ENCODE results near the gene DNAH17. TPM values are rescaled to one million over a fixed set of nuclear protein-coding genes. Genes with fewer than 3 reads are reported as not detected.

DNAH17 gene
- total and polyA plus RNA-seq, 2 experiments from 2014 or later, result 0.64 TPM; not detected in 1

DNA sequence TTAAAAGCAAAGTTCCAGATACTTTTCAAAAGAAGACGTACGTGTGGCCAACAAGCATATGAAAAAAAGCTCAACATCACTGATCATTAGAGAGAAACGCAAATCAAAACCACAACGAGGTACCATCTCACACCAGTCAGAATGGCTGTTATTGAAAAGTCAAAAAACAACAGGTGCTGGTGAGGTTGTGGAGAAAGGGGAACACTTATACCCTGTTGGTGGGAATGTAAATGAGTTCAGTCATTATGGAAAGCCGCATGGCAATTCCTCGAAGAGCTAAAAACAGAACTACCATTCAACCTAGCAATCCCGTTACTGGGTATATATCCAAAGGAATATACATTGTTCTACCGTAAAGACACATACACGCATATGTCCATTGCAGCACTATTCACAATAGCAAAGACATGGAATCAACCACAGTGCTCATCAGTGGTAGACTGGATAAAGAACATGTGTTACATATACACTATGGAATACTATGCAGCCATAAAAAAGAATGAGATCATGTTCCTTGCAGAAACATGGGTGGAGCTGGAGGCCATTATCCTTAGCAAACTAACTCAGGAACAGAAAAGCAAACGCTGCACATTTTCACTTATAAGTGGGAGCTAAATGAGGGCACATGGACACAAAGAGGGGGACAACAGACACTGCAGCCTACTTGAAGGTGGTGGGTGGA lies 31.1 kb upstream of the DNAH17 start:
- 89% methylated on average over 10 of the region's 10 CpGs for WGBS, 2 experiments (ENCODE audit: low coverage in 1 of 2, low lambda C conversion rate in 2 of 2, missing lambda C conversion rate in 2 of 2)
- Histone ChIP-seq H3K27ac (no peak overlapping the region), H3K4me1 (ENCODE audit: insufficient read depth) (no peaks in the 10 kb centered on the region), H3K27me3 (replicated peaks; ENCODE audit: insufficient read depth) (no peaks in the 10 kb centered on the region), H3K9ac (no peak overlapping the region), H3K4me2 (ENCODE audit: unreplicated experiment) (no peak overlapping the region), H3K79me2 (ENCODE audit: insufficient read depth) (no peaks in the 10 kb centered on the region), H3K9me3 (ENCODE audit: low read depth) (no peaks in the 10 kb centered on the region), H3F3A (ENCODE audit: insufficient read depth) (no peaks in the 10 kb centered on the region), H4K20me1 (ENCODE audit: insufficient read depth) (no peaks in the 10 kb centered on the region), H3K4me3 (no peak overlapping the region), H3K36me3 (ENCODE audit: low read depth) (no peaks in the 10 kb centered on the region), H3K9me2 (ENCODE audit: insufficient read depth) (no peaks in the 10 kb centered on the region), H2AFZ (no peak overlapping the region)
- in situ Hi-C loops (cut with MboI), result no loop called here
- no peak for TF ChIP-seq EZH2phosphoT487 (IDR thresholded peaks at IDR 0.05; ENCODE audit: insufficient read depth, low read depth)
- no peak for TF ChIP-seq EZH2 (IDR thresholded peaks at IDR 0.05; ENCODE audit: insufficient read depth, poor library complexity, severe bottlenecking)
- DNase-seq, result no peak

DNA sequence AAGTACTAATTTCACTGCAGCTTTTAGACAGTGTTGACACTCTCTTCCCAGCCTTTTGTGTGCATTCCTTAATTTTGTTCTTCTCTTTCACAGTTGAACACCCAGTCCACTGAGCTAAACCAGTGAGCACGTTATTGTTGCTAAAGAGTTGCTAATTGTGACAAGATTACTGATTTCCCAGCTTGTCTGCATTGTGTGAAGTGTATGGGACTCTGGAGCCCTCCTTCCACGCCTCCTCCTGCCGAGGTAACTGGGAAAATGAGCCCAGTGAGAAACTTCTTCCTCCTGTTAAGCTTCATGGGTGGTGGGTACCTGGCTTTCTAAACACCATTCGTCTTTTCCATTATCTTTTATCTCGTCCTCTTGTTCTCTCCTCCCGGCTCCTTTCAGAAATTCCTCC lies 29.8 kb upstream of the DNAH17 start:
- no peak overlapping the region for H3K9ac ChIP-seq
- H3K79me2 ChIP-seq (ENCODE audit: insufficient read depth), result no peaks in the 10 kb centered on the region
- no peaks in the 10 kb centered on the region for H3K9me2 ChIP-seq (ENCODE audit: insufficient read depth)
- TF ChIP-seq EZH2 (IDR thresholded peaks at IDR 0.05; ENCODE audit: insufficient read depth, poor library complexity, severe bottlenecking) (no peak), EZH2phosphoT487 (IDR thresholded peaks at IDR 0.05; ENCODE audit: insufficient read depth, low read depth) (no peak)
- H2AFZ ChIP-seq, result no peak overlapping the region
- 81 to 83% methylated on average over 6 of the region's 6 CpGs for WGBS, 2 experiments (ENCODE audit: low coverage in 1 of 2, low lambda C conversion rate in 2 of 2, missing lambda C conversion rate in 2 of 2)
- no peaks in the 10 kb centered on the region for H3K9me3 ChIP-seq (ENCODE audit: low read depth)
- no peaks in the 10 kb centered on the region for H4K20me1 ChIP-seq (ENCODE audit: insufficient read depth)
- H3F3A ChIP-seq (ENCODE audit: insufficient read depth), result no peaks in the 10 kb centered on the region
- no peak for DNase-seq
- no peak overlapping the region for H3K4me3 ChIP-seq
- H3K36me3 ChIP-seq (ENCODE audit: low read depth), result no peaks in the 10 kb centered on the region
- H3K4me1 ChIP-seq (ENCODE audit: insufficient read depth), result no peaks in the 10 kb centered on the region
- in situ Hi-C loops (cut with MboI), result no loop called here
- no peaks in the 10 kb centered on the region for H3K27me3 ChIP-seq (replicated peaks; ENCODE audit: insufficient read depth)
- no peak overlapping the region for H3K4me2 ChIP-seq (ENCODE audit: unreplicated experiment)
- H3K27ac ChIP-seq, result no peak overlapping the region

GRCh38 chr17:78605886-78606285 lies 28.7 kb upstream of the DNAH17 start:
- H4K20me1 ChIP-seq (ENCODE audit: insufficient read depth), result no peaks in the 10 kb centered on the region
- no peaks in the 10 kb centered on the region for H3K9me2 ChIP-seq (ENCODE audit: insufficient read depth)
- no peaks in the 10 kb centered on the region for H3K36me3 ChIP-seq (ENCODE audit: low read depth)
- H3K27me3 ChIP-seq (replicated peaks; ENCODE audit: insufficient read depth), result no peaks in the 10 kb centered on the region
- H3F3A ChIP-seq (ENCODE audit: insufficient read depth), result no peaks in the 10 kb centered on the region
- no peak overlapping the region for H3K27ac ChIP-seq
- WGBS, 2 experiments (ENCODE audit: low coverage in 1 of 2, low lambda C conversion rate in 2 of 2, missing lambda C conversion rate in 2 of 2), result 82% methylated on average over 6 of the region's 6 CpGs
- TF ChIP-seq EZH2phosphoT487 (IDR thresholded peaks at IDR 0.05; ENCODE audit: insufficient read depth, low read depth) (no peak), EZH2 (IDR thresholded peaks at IDR 0.05; ENCODE audit: insufficient read depth, poor library complexity, severe bottlenecking) (no peak)
- H2AFZ ChIP-seq, result no peak overlapping the region
- H3K4me2 ChIP-seq (ENCODE audit: unreplicated experiment), result no peak overlapping the region
- no peak overlapping the region for H3K4me3 ChIP-seq
- H3K9ac ChIP-seq, result no peak overlapping the region
- in situ Hi-C loops (cut with MboI), result no loop called here
- no peaks in the 10 kb centered on the region for H3K9me3 ChIP-seq (ENCODE audit: low read depth)
- H3K4me1 ChIP-seq (ENCODE audit: insufficient read depth), result peaks cover under 1% of the 10 kb centered on the region; the same call in 1 of the 2 replicates
- no peak for DNase-seq
- no peaks in the 10 kb centered on the region for H3K79me2 ChIP-seq (ENCODE audit: insufficient read depth)

- Histone ChIP-seq H4K20me1 (ENCODE audit: insufficient read depth) (no peaks in the 10 kb centered on the region), H3K27me3 (replicated peaks; ENCODE audit: insufficient read depth) (no peaks in the 10 kb centered on the region), H3K9me3 (ENCODE audit: low read depth) (no peaks in the 10 kb centered on the region), H3K4me3 (no peak overlapping the region), H3F3A (ENCODE audit: insufficient read depth) (no peaks in the 10 kb centered on the region), H3K36me3 (ENCODE audit: low read depth) (no peaks in the 10 kb centered on the region), H3K27ac (no peak overlapping the region), H3K4me2 (ENCODE audit: unreplicated experiment) (no peak overlapping the region), H3K9me2 (ENCODE audit: insufficient read depth) (no peaks in the 10 kb centered on the region), H2AFZ (no peak overlapping the region), H3K9ac (no peak overlapping the region), H3K4me1 (ENCODE audit: insufficient read depth) (peaks cover 5% of the 10 kb centered on the region), H3K79me2 (ENCODE audit: insufficient read depth) (no peaks in the 10 kb centered on the region)
- no peak for DNase-seq
- WGBS, 2 experiments (ENCODE audit: low coverage in 1 of 2, low lambda C conversion rate in 2 of 2, missing lambda C conversion rate in 2 of 2), result 61 to 63% methylated on average over 3 of the region's 3 CpGs
- TF ChIP-seq EZH2 (IDR thresholded peaks at IDR 0.05; ENCODE audit: insufficient read depth, poor library complexity, severe bottlenecking), result no peak
- no peak for TF ChIP-seq EZH2phosphoT487 (IDR thresholded peaks at IDR 0.05; ENCODE audit: insufficient read depth, low read depth)
- in situ Hi-C loops (cut with MboI), result no loop called here
These were observed 28.2 kb upstream of the DNAH17 start for GRCh38 chr17:78605429-78605828.
